Measurements from ENCODE around the gene MED22.
"Not testable (repeated sequence)": the region's sequence is repeated elsewhere in the genome, so short reads cannot be mapped to it uniquely, and the experiment has no call there.

MED22 gene

GRCh38 chr9:133333566-133333965, 14.4 kb downstream of the MED22 start:
- H4K20me1 ChIP-seq = peaks cover 7 to 74% (median 65%) of the 10 kb centered on the region in 11 experiments; a peak in 21 of 22 replicates
- peak overlapping the region in 2 of 10 experiments; percentile 85 to 98; a peak in 1 of 20 replicates for H3K4me3 ChIP-seq
- peaks cover 21 to 55% (median 34%) of the 10 kb centered on the region in 10 experiments for H3K4me1 ChIP-seq
- no peaks in the 10 kb centered on the region for H3K9me3 ChIP-seq (replicated peaks in 1 of 11)
- peak overlapping the region in 8 of 11 experiments; percentile 9 to 92 (median 88); a peak in 9 of 22 replicates for H3K9ac ChIP-seq
- no peaks in the 10 kb centered on the region for H3K27me3 ChIP-seq
- H3K27ac ChIP-seq = no peak overlapping the region
- TF ChIP-seq Cebpa-rat (IDR thresholded peaks at IDR 0.05) = no peak
- peak overlapping the region in 9 of 11 experiments; percentile 81 to 99 (median 87); a peak in 12 of 22 replicates for H3K4me2 ChIP-seq
- H3K36me3 ChIP-seq = peaks cover 44 to 73% (median 61%) of the 10 kb centered on the region in 11 experiments

- H3K4me2 ChIP-seq = peak overlapping the region in 4 of 11 experiments; percentile 83 to 99 (median 90); a peak in 5 of 22 replicates
- peaks cover 44 to 73% (median 60%) of the 10 kb centered on the region in 11 experiments for H3K36me3 ChIP-seq
- H3K4me3 ChIP-seq = no peak overlapping the region
Measured at GRCh38 chr9:133333011-133333410, 14.9 kb downstream of the MED22 start.

DNA sequence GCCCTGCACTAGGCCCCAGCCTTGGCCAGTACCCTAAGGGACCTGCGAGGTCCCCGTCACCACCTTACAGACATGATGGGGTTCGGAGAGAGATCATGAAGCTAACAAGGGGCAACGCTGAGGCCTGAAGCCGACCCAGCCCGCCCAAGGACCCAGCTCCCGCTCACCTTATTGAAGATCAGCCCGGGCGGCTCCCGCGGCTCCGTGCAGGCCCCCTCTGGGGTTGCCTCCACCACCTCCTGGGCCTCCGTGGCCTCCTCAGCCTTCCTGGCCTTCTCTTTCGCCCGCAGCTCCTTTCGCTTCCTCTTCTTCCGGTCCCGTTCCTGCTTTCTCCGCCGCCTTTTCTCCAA, 15.6 kb downstream of the MED22 start:
- Histone ChIP-seq H3K9me3 (replicated peaks in 1 of 11) (no peaks in the 10 kb centered on the region), H3K4me2 (no peak overlapping the region), H3K27ac (no peak overlapping the region), H3K36me3 (peaks cover 44 to 72% (median 58%) of the 10 kb centered on the region in 11 experiments), H4K20me1 (peaks cover 7 to 85% (median 75%) of the 10 kb centered on the region in 11 experiments; a peak in 21 of 22 replicates), H3K4me3 (no peak overlapping the region), H3K9ac (peak overlapping the region in 4 of 11 experiments; percentile 13 to 51 (median 36); a peak in 5 of 22 replicates), H3K27me3 (no peaks in the 10 kb centered on the region), H3K4me1 (peaks cover 21 to 43% (median 30%) of the 10 kb centered on the region in 10 experiments)
- no peak for TF ChIP-seq Cebpa-rat (IDR thresholded peaks at IDR 0.05)

More at GRCh38 chr9:133333011-133333410, 14.9 kb downstream of the MED22 start:
- no peak overlapping the region for H3K27ac ChIP-seq
- no peaks in the 10 kb centered on the region for H3K27me3 ChIP-seq
- no peak for TF ChIP-seq Cebpa-rat (IDR thresholded peaks at IDR 0.05)
- H3K9ac ChIP-seq = peak overlapping the region in 6 of 11 experiments; percentile 9 to 92 (median 58); a peak in 7 of 22 replicates
- H4K20me1 ChIP-seq = peaks cover 7 to 79% (median 71%) of the 10 kb centered on the region in 11 experiments; a peak in 21 of 22 replicates
- H3K4me1 ChIP-seq = peaks cover 21 to 49% (median 33%) of the 10 kb centered on the region in 10 experiments
- H3K9me3 ChIP-seq (replicated peaks in 1 of 11) = no peaks in the 10 kb centered on the region

- peak overlapping the region in 5 of 11 experiments; percentile 3 to 41 (median 15); a peak in 4 of 22 replicates for H3K9ac ChIP-seq
- H3K36me3 ChIP-seq = peaks cover 44 to 72% (median 58%) of the 10 kb centered on the region in 11 experiments
- peaks cover 18 to 37% (median 25%) of the 10 kb centered on the region in 10 experiments for H3K4me1 ChIP-seq
- no peaks in the 10 kb centered on the region for H3K27me3 ChIP-seq
- no peak overlapping the region for H3K4me3 ChIP-seq
- TF ChIP-seq Cebpa-rat (IDR thresholded peaks at IDR 0.05) = no peak
- no peak overlapping the region for H3K4me2 ChIP-seq
- H4K20me1 ChIP-seq = peaks cover 7 to 89% (median 75%) of the 10 kb centered on the region in 11 experiments; a peak in 21 of 22 replicates
- H3K9me3 ChIP-seq (replicated peaks in 1 of 11) = no peaks in the 10 kb centered on the region
- no peak overlapping the region for H3K27ac ChIP-seq
Measured at GRCh38 chr9:133331641-133332380, 16.1 kb downstream of the MED22 start.

DNA sequence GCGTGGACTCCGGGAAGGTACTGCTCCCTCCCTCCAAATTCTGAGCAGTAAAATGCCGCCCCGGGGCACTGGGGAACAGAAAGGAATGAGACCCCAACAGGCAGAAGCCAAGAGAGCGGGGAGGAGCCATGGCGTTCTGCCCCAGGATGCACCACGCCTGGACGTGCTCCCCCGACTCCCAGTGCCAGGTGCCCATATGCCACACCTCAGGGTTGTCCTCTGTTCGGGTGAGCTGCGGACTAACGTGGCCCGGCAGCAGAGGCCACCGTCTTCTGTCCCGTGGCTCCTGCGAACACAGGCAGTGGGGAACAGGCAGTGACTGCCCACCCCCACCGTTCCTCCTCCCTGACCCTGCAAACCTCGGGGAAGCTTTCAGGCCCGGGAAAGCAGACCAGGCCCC, 16.7 kb downstream of the MED22 start:
- no peak for TF ChIP-seq Cebpa-rat (IDR thresholded peaks at IDR 0.05)
- Histone ChIP-seq H3K36me3 (peaks cover 44 to 72% (median 58%) of the 10 kb centered on the region in 11 experiments), H3K9me3 (replicated peaks in 1 of 11) (no peaks in the 10 kb centered on the region), H3K4me2 (no peak overlapping the region), H3K27ac (no peak overlapping the region), H3K4me1 (peaks cover 12 to 31% (median 19%) of the 10 kb centered on the region in 10 experiments), H4K20me1 (peaks cover 7 to 89% (median 75%) of the 10 kb centered on the region in 11 experiments; a peak in 21 of 22 replicates), H3K9ac (peak overlapping the region in 5 of 11 experiments; percentile 3 to 41 (median 8); a peak in 3 of 22 replicates), H3K27me3 (no peaks in the 10 kb centered on the region), H3K4me3 (no peak overlapping the region)

DNA sequence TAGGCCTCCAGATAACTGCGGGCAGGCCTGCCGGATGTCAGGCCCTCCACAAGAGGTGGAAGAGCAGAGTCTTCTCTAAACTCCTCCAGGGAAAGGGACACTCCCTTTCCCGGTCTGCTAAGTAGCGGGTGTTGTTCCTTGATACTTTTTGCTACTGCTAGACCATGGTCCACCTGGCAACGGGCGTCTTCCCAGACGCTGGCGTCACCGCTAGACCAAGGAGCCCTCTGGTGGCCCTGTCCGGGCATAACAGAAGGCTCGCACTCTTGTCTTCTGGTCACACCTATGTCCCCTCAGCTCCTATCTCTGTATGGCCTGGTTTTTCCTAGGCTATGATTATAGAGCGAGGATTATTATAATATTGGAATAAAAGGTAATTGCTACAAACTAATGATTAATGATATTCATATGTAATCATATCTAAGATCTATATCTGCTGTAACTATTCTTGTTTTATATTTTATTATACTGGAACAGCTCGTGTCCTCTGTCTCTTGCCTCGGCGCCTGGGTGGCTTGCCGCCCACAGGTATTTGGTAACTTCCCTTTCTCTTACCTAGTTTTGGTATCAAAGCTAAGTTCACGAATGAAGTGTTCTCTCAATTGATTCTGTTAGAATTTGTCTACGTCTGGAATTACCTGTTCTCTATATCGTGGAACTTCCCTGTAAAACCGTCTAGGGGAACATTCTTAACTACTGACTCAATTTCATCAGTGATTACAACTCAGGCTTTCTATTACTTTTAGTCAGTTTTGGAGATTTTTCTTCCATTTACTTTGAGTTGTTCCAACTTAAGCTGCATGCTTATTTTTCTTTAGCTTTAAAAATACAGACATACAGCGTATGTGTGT, 18.4 kb downstream of the MED22 start:
- H3K36me3 ChIP-seq = peaks cover 44 to 68% (median 55%) of the 10 kb centered on the region in 11 experiments
- H3K4me3 ChIP-seq; H3K27me3 ChIP-seq; H3K9ac ChIP-seq; H3K27ac ChIP-seq; H3K9me3 ChIP-seq (replicated peaks in 1 of 11); H3K4me2 ChIP-seq: not testable (repeated sequence)
- peaks cover 4 to 25% (median 12%) of the 10 kb centered on the region in 10 experiments for H3K4me1 ChIP-seq
- H4K20me1 ChIP-seq = peaks cover 7 to 76% (median 69%) of the 10 kb centered on the region in 11 experiments; a peak in 21 of 22 replicates

DNA sequence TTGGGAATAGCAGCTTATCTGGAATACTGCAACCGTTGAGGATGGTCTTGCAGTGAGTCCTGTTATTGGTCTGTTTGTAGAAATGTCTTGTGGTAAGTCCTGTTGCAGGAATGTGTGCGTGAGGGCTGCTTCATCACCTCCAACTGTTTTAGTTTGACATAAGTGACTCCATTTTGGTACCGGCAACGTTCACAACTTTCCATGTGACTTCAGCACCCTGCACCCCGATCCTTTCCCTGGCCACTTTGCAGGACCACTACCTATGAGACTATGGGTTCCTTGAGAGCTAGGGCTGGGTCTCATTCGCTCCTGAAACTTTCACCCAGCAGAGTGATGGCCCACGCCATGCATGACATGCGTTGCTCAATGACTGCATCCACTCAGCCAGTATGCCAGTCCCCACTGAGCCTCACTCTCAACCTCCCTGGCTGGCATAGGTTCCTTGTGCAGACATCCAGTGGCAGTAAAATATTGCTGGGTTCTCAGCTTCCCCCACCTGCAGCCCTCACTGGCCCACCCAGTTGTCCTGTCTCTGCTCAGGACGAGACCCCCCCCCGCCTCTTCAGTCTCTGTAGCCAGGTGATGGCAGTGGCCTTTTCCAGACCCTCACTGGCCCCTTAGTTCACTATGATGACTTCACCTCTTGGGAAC, 20.0 kb downstream of the MED22 start:
- TF ChIP-seq Cebpa-rat (IDR thresholded peaks at IDR 0.05) = no peak
- Histone ChIP-seq H3K4me1 (peaks cover 0 to 13% (median 0%) of the 10 kb centered on the region in 10 experiments; a peak in 4 of 20 replicates), H3K4me2 (no peak overlapping the region), H3K9me3 (replicated peaks in 1 of 11) (peaks cover 0 to 12% (median 6%) of the 10 kb centered on the region in 11 experiments; a peak in 10 of 22 replicates), H3K36me3 (peaks cover 30 to 53% (median 40%) of the 10 kb centered on the region in 11 experiments), H3K4me3 (no peak overlapping the region), H3K27ac (no peak overlapping the region), H3K9ac (no peak overlapping the region), H4K20me1 (peaks cover 7 to 61% (median 53%) of the 10 kb centered on the region in 11 experiments; a peak in 21 of 22 replicates), H3K27me3 (no peaks in the 10 kb centered on the region)

DNA sequence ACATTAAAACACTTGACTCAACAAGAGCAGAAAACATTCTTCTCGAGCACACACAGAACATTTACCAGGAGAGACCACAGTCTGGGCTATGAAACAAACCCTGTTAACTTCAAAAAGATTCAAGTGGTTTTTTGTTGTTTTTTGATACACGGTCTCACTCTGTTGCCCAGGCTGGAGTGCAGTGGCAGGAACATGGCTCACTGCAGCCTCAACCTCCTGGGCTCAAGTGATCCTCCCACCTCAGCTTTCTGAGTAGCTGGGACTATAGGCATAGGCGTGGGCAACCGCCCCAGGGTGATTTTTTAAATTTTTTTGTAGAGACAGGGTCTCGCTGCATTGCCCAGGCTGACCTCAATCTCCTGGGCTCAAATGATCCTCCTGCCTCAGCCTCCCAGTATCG, 20.9 kb downstream of the MED22 start:
- not testable (repeated sequence) for H3K27me3 ChIP-seq
- peaks cover 7 to 51% (median 44%) of the 10 kb centered on the region in 11 experiments; a peak in 21 of 22 replicates for H4K20me1 ChIP-seq

More for the DNA sequence above, 20.9 kb downstream of the MED22 start:
- H3K4me1 ChIP-seq, H3K4me2 ChIP-seq, H3K4me3 ChIP-seq, H3K27ac ChIP-seq, H3K9ac ChIP-seq: not testable (repeated sequence)
- Histone ChIP-seq H3K9me3 (replicated peaks in 1 of 11) (peaks cover 0 to 12% (median 6%) of the 10 kb centered on the region in 11 experiments; a peak in 10 of 22 replicates), H3K36me3 (peaks cover 20 to 43% (median 30%) of the 10 kb centered on the region in 11 experiments)
